HL-60 (cell line): ENCODE data around the gene HOOK2.

Experiments used
- DNase-seq, 2 experiments: peaks; one replicate each; pipeline ENCODE4 v3.0.0-alpha.2; 2010 to 2020; ENCODE audit warnings: low read depth in 1 of 2, low spot score in 1 of 2
- H3K27ac ChIP-seq: fragments of 250-450 bp; sonication (Bioruptor Pico); replicated peaks from 2 replicates; pipeline ENCODE4 v1.5.1; 2020; ENCODE audit warnings: mild to moderate bottlenecking, moderate library complexity
- H3K27me3 ChIP-seq: fragments of 250-450 bp; sonication (Bioruptor Pico); 2 replicates; pipeline ENCODE4 v1.5.1; 2021; ENCODE audit warnings: mild to moderate bottlenecking, moderate library complexity; ENCODE audit not compliant: insufficient read depth, poor library complexity, severe bottlenecking
- H3K4me3 ChIP-seq: replicated peaks from 2 replicates; pipeline ENCODE4 v1.5.1; 2011; ENCODE audit warnings: mild to moderate bottlenecking, control low read depth, low read length; ENCODE audit not compliant: insufficient read depth
- CTCF ChIP-seq: IDR thresholded peaks from one replicate; pipeline ENCODE4 v1.5.1; 2011; ENCODE audit warnings: low read length, control low read depth, inconsistent platforms; ENCODE audit not compliant: insufficient read depth
- GABPA ChIP-seq: IDR thresholded peaks from 2 replicates; pipeline ENCODE4 v1.6.1; 2012; ENCODE audit warnings: low read depth
- POLR2AphosphoS5 ChIP-seq: IDR thresholded peaks from 2 replicates; pipeline ENCODE4 v1.6.1; 2012; ENCODE audit warnings: low read depth
- SPI1 ChIP-seq: IDR thresholded peaks from 2 replicates; pipeline ENCODE4 v1.6.1; 2012; ENCODE audit warnings: low read depth, mild to moderate bottlenecking, borderline replicate concordance
- TF ChIP-seq, protein P1 (sequence below): IDR thresholded peaks from 2 replicates; pipeline ENCODE4 v1.6.1; 2012; ENCODE audit warnings: low read depth; ENCODE audit not compliant: insufficient replicate concordance

Gene HOOK2

GRCh38 chr19:12752056-12752781, 23.1 kb downstream of the HOOK2 start:
- no peak overlapping the region for H3K27ac ChIP-seq
- no peak overlapping the region for H3K4me3 ChIP-seq
- DNase-seq = no peak
- no peak for TF ChIP-seq SPI1
- no peak for TF ChIP-seq POLR2AphosphoS5
- no peak for TF ChIP-seq GABPA
- no peak for TF ChIP-seq CTCF
- TF ChIP-seq, protein P1, sequence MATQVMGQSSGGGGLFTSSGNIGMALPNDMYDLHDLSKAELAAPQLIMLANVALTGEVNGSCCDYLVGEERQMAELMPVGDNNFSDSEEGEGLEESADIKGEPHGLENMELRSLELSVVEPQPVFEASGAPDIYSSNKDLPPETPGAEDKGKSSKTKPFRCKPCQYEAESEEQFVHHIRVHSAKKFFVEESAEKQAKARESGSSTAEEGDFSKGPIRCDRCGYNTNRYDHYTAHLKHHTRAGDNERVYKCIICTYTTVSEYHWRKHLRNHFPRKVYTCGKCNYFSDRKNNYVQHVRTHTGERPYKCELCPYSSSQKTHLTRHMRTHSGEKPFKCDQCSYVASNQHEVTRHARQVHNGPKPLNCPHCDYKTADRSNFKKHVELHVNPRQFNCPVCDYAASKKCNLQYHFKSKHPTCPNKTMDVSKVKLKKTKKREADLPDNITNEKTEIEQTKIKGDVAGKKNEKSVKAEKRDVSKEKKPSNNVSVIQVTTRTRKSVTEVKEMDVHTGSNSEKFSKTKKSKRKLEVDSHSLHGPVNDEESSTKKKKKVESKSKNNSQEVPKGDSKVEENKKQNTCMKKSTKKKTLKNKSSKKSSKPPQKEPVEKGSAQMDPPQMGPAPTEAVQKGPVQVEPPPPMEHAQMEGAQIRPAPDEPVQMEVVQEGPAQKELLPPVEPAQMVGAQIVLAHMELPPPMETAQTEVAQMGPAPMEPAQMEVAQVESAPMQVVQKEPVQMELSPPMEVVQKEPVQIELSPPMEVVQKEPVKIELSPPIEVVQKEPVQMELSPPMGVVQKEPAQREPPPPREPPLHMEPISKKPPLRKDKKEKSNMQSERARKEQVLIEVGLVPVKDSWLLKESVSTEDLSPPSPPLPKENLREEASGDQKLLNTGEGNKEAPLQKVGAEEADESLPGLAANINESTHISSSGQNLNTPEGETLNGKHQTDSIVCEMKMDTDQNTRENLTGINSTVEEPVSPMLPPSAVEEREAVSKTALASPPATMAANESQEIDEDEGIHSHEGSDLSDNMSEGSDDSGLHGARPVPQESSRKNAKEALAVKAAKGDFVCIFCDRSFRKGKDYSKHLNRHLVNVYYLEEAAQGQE = no peak
- peaks cover 16% of the 10 kb centered on the region for H3K27me3 ChIP-seq

- Histone ChIP-seq H3K4me3 (no peak within 1 kb of the TSS), H3K27ac (no peak within 1 kb of the TSS), H3K27me3 (peaks cover 16% of the 10 kb centered on the region)
- TF ChIP-seq CTCF = no peak
- no peak for TF ChIP-seq GABPA
- no peak for DNase-seq
These were observed 23.7 kb downstream of the HOOK2 start, which contains the start of gene BEST2 for GRCh38 chr19:12751635-12752034. Gene BEST2 (plus strand): TSS chr19:12751791. CDS start chr19:12752593, 802 bp downstream.

DNA sequence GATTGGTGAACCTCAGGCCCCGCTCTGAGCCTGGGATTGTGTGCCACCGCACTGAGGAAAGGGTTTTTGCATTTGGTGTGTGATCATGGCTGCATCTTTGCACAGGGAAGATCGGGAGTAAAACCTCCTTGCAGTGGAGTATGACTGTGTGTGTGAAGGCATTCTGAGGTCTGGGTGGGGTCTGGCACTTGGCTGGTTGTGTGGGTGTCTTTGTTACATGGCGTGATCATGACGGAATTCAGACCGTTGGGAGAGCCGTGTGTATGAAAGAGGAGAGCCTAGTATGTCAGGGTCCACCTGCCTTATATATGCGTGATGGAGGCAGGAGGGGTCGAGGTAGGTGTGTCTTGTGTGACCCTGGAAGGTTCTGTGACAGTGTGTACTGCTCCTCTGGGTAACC, 24.5 kb downstream of the HOOK2 start:
- H3K4me3 ChIP-seq = no peak overlapping the region
- H3K27ac ChIP-seq = no peak overlapping the region
- no peak for DNase-seq
- TF ChIP-seq SPI1 (no peak), GABPA (no peak), CTCF (no peak), POLR2AphosphoS5 (no peak)
- TF ChIP-seq, protein P1 = no peak
- peaks cover 16% of the 10 kb centered on the region for H3K27me3 ChIP-seq

GRCh38 chr19:12749938-12750521, 25.3 kb downstream of the HOOK2 start:
- TF ChIP-seq POLR2AphosphoS5 (no peak), SPI1 (no peak), GABPA (no peak), CTCF (no peak)
- TF ChIP-seq, protein P1 = no peak
- Histone ChIP-seq H3K27me3 (peaks cover 16% of the 10 kb centered on the region), H3K4me3 (no peak overlapping the region), H3K27ac (no peak overlapping the region)
- no peak for DNase-seq
